ENCODE results near the gene NUDT22. TPM values are rescaled to one million over a fixed set of nuclear protein-coding genes. Genes with fewer than 3 reads are reported as not detected.

Gene NUDT22
- total RNA-seq, 1 donor from 2014 or later = 40.7 TPM

GRCh38 chr11:64181506-64182411 is 44.3 kb upstream of the NUDT22 start:
- Histone ChIP-seq H3K4me1 (ENCODE audit: insufficient read depth, low read length) (peaks cover 22% of the 10 kb centered on the region), H3K9ac (ENCODE audit: low read length) (peak overlapping the region; percentile 57), H3K27me3 (ENCODE audit: insufficient read depth, low read length) (no peaks in the 10 kb centered on the region), H3K79me2 (ENCODE audit: insufficient read depth, low read length) (peaks cover 27% of the 10 kb centered on the region), H4K20me1 (ENCODE audit: insufficient read depth, low read length) (no peaks in the 10 kb centered on the region), H3K4me2 (ENCODE audit: low read length) (peak overlapping the region; percentile 77), H3K4me3 (ENCODE audit: insufficient read depth, low read depth, low read length) (peak overlapping the region; percentile 36), H3K36me3 (ENCODE audit: insufficient read depth, low read length) (no peaks in the 10 kb centered on the region), H3K27ac (ENCODE audit: low read depth, low read length) (peak overlapping the region; percentile 63), H3K9me3 (ENCODE audit: insufficient read depth, low read depth, low read length) (no peaks in the 10 kb centered on the region), H2AFZ (ENCODE audit: low read depth, low read length) (peak overlapping the region; percentile 49)
- peak; percentile 23 for FAIRE-seq
- peak; percentile 87 for DNase-seq (ENCODE audit: low read depth)
- peaks cover 2% of the 10 kb centered on the region for H3K9me3 Mint-ChIP-seq (ENCODE audit: unreplicated experiment)
- H3K4me3 Mint-ChIP-seq (ENCODE audit: unreplicated experiment) = peak overlapping the region; percentile 62
- H3K27me3 Mint-ChIP-seq (ENCODE audit: low read depth, unreplicated experiment) = no peaks in the 10 kb centered on the region
- H3K4me1 Mint-ChIP-seq (ENCODE audit: low read depth, unreplicated experiment) = peaks cover 14% of the 10 kb centered on the region
- peaks cover 8% of the 10 kb centered on the region for H3K36me3 Mint-ChIP-seq (ENCODE audit: low read depth, unreplicated experiment)
- H3K27ac Mint-ChIP-seq (ENCODE audit: unreplicated experiment) = peak overlapping the region; percentile 77
- TF ChIP-seq EZH2 (IDR thresholded peaks at IDR 0.05; ENCODE audit: insufficient read depth, low read length) (no peak), CTCF (IDR thresholded peaks at IDR 0.05; ENCODE audit: insufficient read depth, low read depth, low read length) (no peak)

GRCh38 chr11:64183890-64184289 is 42.2 kb upstream of the NUDT22 start:
- Histone ChIP-seq H3K27me3 (ENCODE audit: insufficient read depth, low read length) (no peaks in the 10 kb centered on the region), H4K20me1 (ENCODE audit: insufficient read depth, low read length) (no peaks in the 10 kb centered on the region), H2AFZ (ENCODE audit: low read depth, low read length) (no peak overlapping the region), H3K9me3 (ENCODE audit: insufficient read depth, low read depth, low read length) (no peaks in the 10 kb centered on the region), H3K4me3 (ENCODE audit: insufficient read depth, low read depth, low read length) (no peak overlapping the region), H3K36me3 (ENCODE audit: insufficient read depth, low read length) (no peaks in the 10 kb centered on the region), H3K9ac (ENCODE audit: low read length) (no peak overlapping the region), H3K4me1 (ENCODE audit: insufficient read depth, low read length) (peaks cover 22% of the 10 kb centered on the region), H3K79me2 (ENCODE audit: insufficient read depth, low read length) (peaks cover 27% of the 10 kb centered on the region), H3K27ac (ENCODE audit: low read depth, low read length) (no peak overlapping the region), H3K4me2 (ENCODE audit: low read length) (peak overlapping the region; percentile 93)
- TF ChIP-seq CTCF (IDR thresholded peaks at IDR 0.05; ENCODE audit: insufficient read depth, low read depth, low read length) = no peak
- no peak for TF ChIP-seq EZH2 (IDR thresholded peaks at IDR 0.05; ENCODE audit: insufficient read depth, low read length)
- H3K36me3 Mint-ChIP-seq (ENCODE audit: low read depth, unreplicated experiment) = peaks cover 5% of the 10 kb centered on the region
- peak overlapping the region; percentile 96 for H3K4me3 Mint-ChIP-seq (ENCODE audit: unreplicated experiment)
- H3K4me1 Mint-ChIP-seq (ENCODE audit: low read depth, unreplicated experiment) = peaks cover 17% of the 10 kb centered on the region
- FAIRE-seq (no peak), DNase-seq (ENCODE audit: low read depth) (no peak)
- no peaks in the 10 kb centered on the region for H3K27me3 Mint-ChIP-seq (ENCODE audit: low read depth, unreplicated experiment)
- no peak overlapping the region for H3K27ac Mint-ChIP-seq (ENCODE audit: unreplicated experiment)
- H3K9me3 Mint-ChIP-seq (ENCODE audit: unreplicated experiment) = peaks cover 2% of the 10 kb centered on the region
